IMR-90 (cell line): ENCODE data around the gene MICAL2.

ENCODE experiments used
- BHLHE40 ChIP-seq: fragments of 150-350 bp; IDR thresholded peaks from 2 replicates; pipeline ENCODE4 v1.6.1; 2016; ENCODE audit warnings: mild to moderate bottlenecking, low read depth, low read length
- CEBPB ChIP-seq: IDR thresholded peaks from 2 replicates; pipeline ENCODE4 v1.6.1; 2012; ENCODE audit warnings: low read depth, low read length, improper control_type of control experiment
- ELK1 ChIP-seq: fragments of 150-350 bp; IDR thresholded peaks from 2 replicates; pipeline ENCODE4 v1.6.1; 2016; ENCODE audit warnings: low read depth, mild to moderate bottlenecking, low read length, moderate library complexity, borderline replicate concordance
- MAFK ChIP-seq: IDR thresholded peaks from 2 replicates; pipeline ENCODE4 v1.6.1; 2012; ENCODE audit warnings: low read depth, low read length, improper control_type of control experiment
- MAZ ChIP-seq: IDR thresholded peaks from 2 replicates; pipeline ENCODE4 v1.6.1; 2012; ENCODE audit warnings: low read depth, mild to moderate bottlenecking, low read length, improper control_type of control experiment, moderate library complexity, borderline replicate concordance
- MXI1 ChIP-seq: IDR thresholded peaks from 2 replicates; pipeline ENCODE4 v1.6.1; 2012; ENCODE audit warnings: low read depth, mild to moderate bottlenecking, low read length, moderate library complexity, borderline replicate concordance
- NFE2L2 ChIP-seq: fragments of 150-350 bp; IDR thresholded peaks from 2 replicates; pipeline ENCODE4 v1.6.1; 2016; ENCODE audit warnings: low read depth, mild to moderate bottlenecking, low read length
- POLR2A ChIP-seq: IDR thresholded peaks from 2 replicates; pipeline ENCODE4 v1.6.1; 2012; ENCODE audit warnings: mild to moderate bottlenecking, low read depth, low read length
- RAD21 ChIP-seq: IDR thresholded peaks from 2 replicates; pipeline ENCODE4 v1.6.1; 2012; ENCODE audit warnings: low read length, improper control_type of control experiment
- RCOR1 ChIP-seq: IDR thresholded peaks from 2 replicates; pipeline ENCODE4 v1.6.1; 2012; ENCODE audit warnings: mild to moderate bottlenecking, low read length, improper control_type of control experiment; ENCODE audit not compliant: insufficient replicate concordance
- RFX5 ChIP-seq: IDR thresholded peaks from 2 replicates; pipeline ENCODE4 v1.8.0; 2012; ENCODE audit warnings: low read depth, mild to moderate bottlenecking, low read length, moderate library complexity
- TF ChIP-seq, protein P1 (sequence below): conservative IDR thresholded peaks from 2 replicates; pipeline ENCODE4 v1.5.1; 2012; ENCODE audit warnings: mild to moderate bottlenecking, low read depth, low read length, improper control_type of control experiment
- TF ChIP-seq, protein P2 (sequence below): fragments of 150-350 bp; IDR thresholded peaks from 2 replicates; pipeline ENCODE4 v1.6.1; 2017; ENCODE audit warnings: mild to moderate bottlenecking, antibody characterized with exemption, low read length, low read depth

- 0 out of 2 replicates have a peak, but pooled peaks have one; percentile 18 for TF ChIP-seq MAZ
- TF ChIP-seq, protein P1, sequence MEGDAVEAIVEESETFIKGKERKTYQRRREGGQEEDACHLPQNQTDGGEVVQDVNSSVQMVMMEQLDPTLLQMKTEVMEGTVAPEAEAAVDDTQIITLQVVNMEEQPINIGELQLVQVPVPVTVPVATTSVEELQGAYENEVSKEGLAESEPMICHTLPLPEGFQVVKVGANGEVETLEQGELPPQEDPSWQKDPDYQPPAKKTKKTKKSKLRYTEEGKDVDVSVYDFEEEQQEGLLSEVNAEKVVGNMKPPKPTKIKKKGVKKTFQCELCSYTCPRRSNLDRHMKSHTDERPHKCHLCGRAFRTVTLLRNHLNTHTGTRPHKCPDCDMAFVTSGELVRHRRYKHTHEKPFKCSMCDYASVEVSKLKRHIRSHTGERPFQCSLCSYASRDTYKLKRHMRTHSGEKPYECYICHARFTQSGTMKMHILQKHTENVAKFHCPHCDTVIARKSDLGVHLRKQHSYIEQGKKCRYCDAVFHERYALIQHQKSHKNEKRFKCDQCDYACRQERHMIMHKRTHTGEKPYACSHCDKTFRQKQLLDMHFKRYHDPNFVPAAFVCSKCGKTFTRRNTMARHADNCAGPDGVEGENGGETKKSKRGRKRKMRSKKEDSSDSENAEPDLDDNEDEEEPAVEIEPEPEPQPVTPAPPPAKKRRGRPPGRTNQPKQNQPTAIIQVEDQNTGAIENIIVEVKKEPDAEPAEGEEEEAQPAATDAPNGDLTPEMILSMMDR: no peak
- TF ChIP-seq POLR2A: no peak; the same call in 1 of the 2 replicates
- peak; percentile 25; the same call in 1 of the 2 replicates for TF ChIP-seq BHLHE40
- TF ChIP-seq CEBPB: peak; percentile 93
- no peak for TF ChIP-seq RCOR1
- TF ChIP-seq, protein P2, sequence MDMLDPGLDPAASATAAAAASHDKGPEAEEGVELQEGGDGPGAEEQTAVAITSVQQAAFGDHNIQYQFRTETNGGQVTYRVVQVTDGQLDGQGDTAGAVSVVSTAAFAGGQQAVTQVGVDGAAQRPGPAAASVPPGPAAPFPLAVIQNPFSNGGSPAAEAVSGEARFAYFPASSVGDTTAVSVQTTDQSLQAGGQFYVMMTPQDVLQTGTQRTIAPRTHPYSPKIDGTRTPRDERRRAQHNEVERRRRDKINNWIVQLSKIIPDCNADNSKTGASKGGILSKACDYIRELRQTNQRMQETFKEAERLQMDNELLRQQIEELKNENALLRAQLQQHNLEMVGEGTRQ: no peak; the same call in 1 of the 2 replicates
- TF ChIP-seq RAD21: peak; percentile 8; the same call in 1 of the 2 replicates
- TF ChIP-seq ELK1: no peak
- no peak for TF ChIP-seq MAFK
- TF ChIP-seq MXI1: no peak
- peak; percentile 35; the same call in 1 of the 2 replicates for TF ChIP-seq NFE2L2
- TF ChIP-seq RFX5: no peak
These were observed 56.9 kb downstream of the MICAL2 start for GRCh38 chr11:12167061-12168000.
